GM21576 (cell line): Measurements from ENCODE around the gene MAPT.
"Not testable (repeated sequence)": the region's sequence is repeated elsewhere in the genome, so short reads cannot be mapped to it uniquely, and the experiment has no call there.

Experiments
- ATAC-seq: cut with Tn5 transposase; IDR thresholded peaks from one replicate; pipeline ENCODE4 v1.9.1; 2021; ENCODE audit warnings: mild to moderate bottlenecking, moderate library complexity; ENCODE audit not compliant: unreplicated experiment

The MAPT gene

DNA sequence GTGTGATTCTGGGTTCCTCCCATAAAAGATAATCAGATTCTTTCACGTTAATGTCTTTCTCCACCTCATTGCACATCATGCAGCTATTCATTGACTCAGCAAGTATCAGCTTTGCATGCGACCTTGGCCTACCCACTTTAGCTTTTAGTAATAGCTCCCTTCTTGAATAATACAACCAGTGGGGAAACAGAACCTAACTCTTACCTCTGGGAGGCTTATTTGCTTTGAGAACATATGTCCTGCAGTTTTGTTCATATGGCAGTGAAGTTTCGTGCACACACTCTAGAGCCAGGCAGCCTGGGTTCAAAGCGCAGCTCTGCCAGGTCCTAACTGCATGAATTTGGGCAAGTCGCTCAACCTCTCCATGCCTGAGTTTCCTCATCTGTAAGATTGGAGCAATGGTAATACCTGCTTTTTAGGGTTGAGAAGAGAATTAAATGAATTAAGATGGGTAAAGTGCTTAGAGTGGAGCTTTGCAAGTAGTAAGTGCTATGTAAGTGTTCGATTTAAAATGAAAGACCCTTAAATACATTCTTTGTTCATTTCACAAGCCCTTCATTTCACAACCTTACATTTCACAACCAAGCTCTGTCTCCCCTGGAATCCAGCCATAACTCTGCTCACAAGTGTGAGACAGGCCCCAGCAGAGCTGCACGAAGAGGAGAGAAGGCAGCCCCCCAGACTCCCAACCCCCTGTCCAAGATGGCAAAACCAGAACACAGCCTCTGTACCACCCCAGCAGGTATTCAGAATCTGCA, 29.3 kb downstream of the MAPT start:
- ATAC-seq, result no peak

- ATAC-seq, result no peak
Measured at GRCh38 chr17:45924332-45924820, 30.0 kb downstream of the MAPT start.

DNA sequence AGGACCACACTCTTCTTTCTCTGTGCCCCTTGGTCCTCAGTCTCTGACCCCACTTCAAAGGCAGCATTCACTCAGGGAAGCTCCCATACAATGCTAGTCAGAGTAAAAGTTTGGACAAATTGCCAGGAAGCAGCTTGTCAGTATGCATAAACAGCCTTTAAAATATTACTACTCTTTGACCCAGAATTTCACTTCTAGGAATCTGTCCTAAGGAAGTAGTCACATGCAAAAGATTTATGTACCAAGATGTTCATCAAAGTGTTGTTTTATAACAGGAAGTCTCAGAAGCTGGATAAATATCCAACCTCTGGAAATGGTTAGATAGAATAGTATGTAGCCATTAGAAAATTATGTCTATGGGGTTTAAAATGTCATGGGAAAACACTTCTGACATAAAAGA, 31.0 kb downstream of the MAPT start:
- ATAC-seq, result no peak

- ATAC-seq, result no peak
Measured at GRCh38 chr17:45927247-45927646, 32.9 kb downstream of the MAPT start.

- no peak for ATAC-seq
Measured at GRCh38 chr17:45929344-45929743, 35.0 kb downstream of the MAPT start.

- no peak for ATAC-seq
Measured at GRCh38 chr17:45930420-45930951, 36.1 kb downstream of the MAPT start.

GRCh38 chr17:45931677-45932076, 37.3 kb downstream of the MAPT start:
- ATAC-seq, result no peak

- no peak for ATAC-seq
Measured at GRCh38 chr17:45934044-45934979, 40.0 kb downstream of the MAPT start.

DNA sequence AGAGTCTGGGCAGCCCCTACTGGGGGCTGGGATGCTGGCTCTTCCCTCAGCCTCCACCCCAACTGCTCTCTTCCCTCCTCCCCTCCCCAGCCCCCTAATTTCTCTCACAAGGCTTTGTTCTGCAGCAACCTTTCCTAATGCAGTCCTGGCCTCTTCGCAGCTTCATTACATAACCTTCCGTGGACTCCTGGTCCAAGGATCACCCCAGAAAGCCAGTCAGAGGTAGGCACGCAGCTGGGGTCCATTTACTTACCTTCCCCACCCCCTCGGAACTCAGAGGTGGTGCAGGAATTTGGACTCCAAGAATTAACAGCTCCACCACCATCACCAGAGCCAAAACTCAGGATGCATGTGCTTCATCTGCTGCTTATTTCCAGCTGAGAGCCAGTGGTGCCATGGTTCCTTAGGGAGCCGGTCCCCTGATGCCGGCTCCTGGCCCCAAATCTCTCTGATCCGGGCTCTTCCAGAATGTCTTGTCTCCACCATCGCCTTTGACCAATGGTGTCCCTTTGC, 40.9 kb downstream of the MAPT start:
- ATAC-seq, result no peak

GRCh38 chr17:45935710-45936509, 41.6 kb downstream of the MAPT start:
- no peak for ATAC-seq

GRCh38 chr17:45936610-45937009, 42.3 kb downstream of the MAPT start:
- no peak for ATAC-seq

- ATAC-seq, result not testable (repeated sequence)
Measured at GRCh38 chr17:45937186-45937585, 42.8 kb downstream of the MAPT start.

GRCh38 chr17:45939395-45939794, 45.0 kb downstream of the MAPT start:
- ATAC-seq, result no peak

GRCh38 chr17:45940293-45940692, 45.9 kb downstream of the MAPT start:
- no peak for ATAC-seq

GRCh38 chr17:45940826-45941225, 46.5 kb downstream of the MAPT start:
- no peak for ATAC-seq

GRCh38 chr17:45941395-45941794, 47.0 kb downstream of the MAPT start:
- ATAC-seq, result no peak

DNA sequence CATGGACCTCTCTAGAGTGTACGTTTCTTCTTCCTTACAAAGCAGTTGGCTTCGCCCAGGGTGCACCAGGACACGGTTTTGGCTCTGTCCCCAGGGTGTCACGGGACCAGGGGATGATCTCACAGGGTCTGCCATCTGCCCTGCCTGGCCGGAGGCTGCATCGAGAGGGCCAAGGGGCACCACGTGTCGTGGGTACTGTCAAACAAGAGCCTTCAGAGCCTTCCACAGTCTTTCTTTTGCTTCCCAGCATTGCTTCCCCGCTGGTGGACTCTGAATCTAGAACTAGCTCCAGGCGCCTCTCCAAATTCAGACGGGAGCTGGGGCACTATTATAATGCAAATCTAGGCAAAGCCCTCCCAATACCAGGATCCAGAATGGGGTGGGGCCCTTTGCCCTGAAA, 47.9 kb downstream of the MAPT start:
- ATAC-seq, result no peak

DNA sequence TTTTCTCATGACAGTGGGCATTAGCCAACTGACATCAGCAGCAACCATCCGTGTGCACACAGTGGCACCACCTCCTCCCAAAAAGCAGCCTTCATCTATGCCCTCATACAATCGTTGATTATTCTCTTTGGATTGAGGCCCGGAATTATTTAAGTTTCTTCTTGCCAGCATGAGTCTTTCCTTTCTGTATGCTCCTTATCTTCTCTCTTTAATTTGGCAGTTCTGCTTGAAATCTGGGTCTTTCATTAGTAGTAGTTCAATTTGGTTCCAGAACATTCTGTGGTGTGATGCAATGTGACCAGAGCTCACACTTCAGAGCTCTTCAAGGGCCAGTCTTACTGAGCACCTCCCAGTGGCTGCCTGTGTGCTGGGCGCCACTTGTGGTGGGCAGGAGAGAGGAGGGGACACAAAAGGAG, 52.5 kb downstream of the MAPT start:
- no peak for ATAC-seq

- no peak for ATAC-seq
Measured at GRCh38 chr17:45948498-45948880, 54.1 kb downstream of the MAPT start.

GRCh38 chr17:45948881-45949624, 54.7 kb downstream of the MAPT start:
- no peak for ATAC-seq
